HFFc6 (cell line): ENCODE measurements around the gene MFGE8. TPM values are rescaled to one million over a fixed set of nuclear protein-coding genes. Genes with fewer than 3 reads are reported as not detected.

Experiments used
- DNase-seq: peaks from one replicate; pipeline ENCODE4 v3.0.0-alpha.2; 2018
- H3K27ac Mint-ChIP-seq: 2 replicates; pipeline ENCODE4 v1.8.0; 2020; ENCODE audit warnings: mild to moderate bottlenecking, mixed read lengths
- H3K27me3 Mint-ChIP-seq: 2 replicates; pipeline ENCODE4 v1.8.0; 2021; ENCODE audit warnings: mild to moderate bottlenecking, moderate library complexity, mixed read lengths; ENCODE audit not compliant: insufficient read depth
- H3K36me3 Mint-ChIP-seq: 2 replicates; pipeline ENCODE4 v1.8.0; 2021; ENCODE audit warnings: low read depth, mixed read lengths
- H3K4me1 Mint-ChIP-seq: 2 replicates; pipeline ENCODE4 v1.8.0; 2020; ENCODE audit warnings: low read depth, mixed read lengths
- H3K4me3 Mint-ChIP-seq: 2 replicates; pipeline ENCODE4 v1.8.0; 2020; ENCODE audit warnings: mild to moderate bottlenecking, moderate library complexity, mixed read lengths
- H3K9me3 Mint-ChIP-seq: 2 replicates; pipeline ENCODE4 v1.8.0; 2020; ENCODE audit warnings: mild to moderate bottlenecking, mixed read lengths
- CTCF ChIP-seq: fragments of 200-600 bp; sonication (generic); IDR thresholded peaks from 2 replicates; pipeline ENCODE4 v1.5.0; 2021; ENCODE audit warnings: antibody characterized with exemption, mild to moderate bottlenecking
- total RNA-seq, 6 experiments: library from RNA; stranded (reverse); fragmentation: NEBNext Ultra II Directional; extraction: Animal tissue kit (Norgen Biotek cat#: 25700); gene quantifications; 2 replicates in 1 of 6; 3 replicates in 5 of 6; pipeline ENCODE4 v1.2.3, GENCODE V29; 2021

MFGE8 gene
- total RNA-seq, 6 experiments from 2014 or later: 769 to 963 (median 885) TPM

GRCh38 chr15:88896333-88897033 lies 16.7 kb downstream of the MFGE8 start:
- TF ChIP-seq CTCF: no peak

GRCh38 chr15:88894819-88895767 lies 18.1 kb downstream of the MFGE8 start, which contains the start of gene HAPLN3:
HAPLN3 (minus strand) TSS chr15:88895544; CDS start chr15:88887298, 8,246 bp downstream.
- no peak for TF ChIP-seq CTCF

More at GRCh38 chr15:88896333-88897033, 16.7 kb downstream of the MFGE8 start:
- no peaks in the 10 kb centered on the region for H3K9me3 Mint-ChIP-seq
- peaks cover 17% of the 10 kb centered on the region for H3K27me3 Mint-ChIP-seq
- H3K4me3 Mint-ChIP-seq: no peak overlapping the region
- no peak for DNase-seq
- peak overlapping the region; percentile 40; the same call in 1 of the 2 replicates for H3K27ac Mint-ChIP-seq
- H3K36me3 Mint-ChIP-seq: peaks cover 17% of the 10 kb centered on the region
- H3K4me1 Mint-ChIP-seq: peaks cover 37% of the 10 kb centered on the region

DNA sequence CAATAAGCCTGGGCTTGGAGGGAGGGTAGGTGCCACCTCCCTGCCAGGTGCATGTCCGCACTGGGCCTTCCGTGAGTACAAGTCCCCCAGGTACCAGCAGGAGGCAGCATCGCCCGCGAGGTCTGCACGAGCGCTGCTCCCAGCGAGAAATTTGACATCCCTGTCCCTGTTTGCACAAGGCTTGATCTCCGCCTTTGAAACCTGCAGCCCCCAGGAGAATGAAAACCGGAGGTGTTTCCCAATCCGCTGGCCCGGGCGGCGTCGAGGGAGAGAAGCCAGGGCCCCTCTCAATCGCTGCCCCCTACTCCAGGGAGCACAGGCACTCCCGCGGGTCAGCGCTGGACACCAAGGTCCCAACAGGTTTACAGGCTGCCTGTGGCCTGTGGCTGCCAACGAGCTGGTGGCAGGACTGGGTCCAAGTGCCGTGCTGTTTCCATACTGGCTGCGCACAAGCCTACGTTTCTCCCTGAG lies 18.8 kb downstream of the MFGE8 start:
- Mint-ChIP-seq H3K36me3 (peaks cover 6% of the 10 kb centered on the region; the same call in 1 of the 2 replicates), H3K9me3 (no peaks in the 10 kb centered on the region), H3K27ac (no peak overlapping the region), H3K4me1 (peaks cover 40% of the 10 kb centered on the region), H3K4me3 (peak overlapping the region; percentile 50; the same call in 1 of the 2 replicates), H3K27me3 (peaks cover 17% of the 10 kb centered on the region)
- peak; percentile 77 for TF ChIP-seq CTCF
- DNase-seq: no peak

More at GRCh38 chr15:88894819-88895767, 18.1 kb downstream of the MFGE8 start, which contains the start of gene HAPLN3:
- H3K9me3 Mint-ChIP-seq: no peaks in the 10 kb centered on the region
- no peak for DNase-seq
- 0 out of 2 replicates have a peak within 1 kb of the TSS, but pooled peaks have one; percentile 2 for H3K27ac Mint-ChIP-seq
- H3K4me3 Mint-ChIP-seq: peak within 1 kb of the TSS; percentile 72
- peaks cover 33% of the 10 kb centered on the region for H3K4me1 Mint-ChIP-seq
- H3K27me3 Mint-ChIP-seq: peaks cover 17% of the 10 kb centered on the region
- peaks cover 6% of the 10 kb centered on the region; the same call in 1 of the 2 replicates for H3K36me3 Mint-ChIP-seq

GRCh38 chr15:88891540-88892254 lies 21.5 kb downstream of the MFGE8 start:
- H3K4me3 Mint-ChIP-seq: no peak overlapping the region
- no peak for DNase-seq
- TF ChIP-seq CTCF: no peak
- peaks cover 26% of the 10 kb centered on the region for H3K4me1 Mint-ChIP-seq
- H3K9me3 Mint-ChIP-seq: no peaks in the 10 kb centered on the region
- no peak overlapping the region for H3K27ac Mint-ChIP-seq
- H3K36me3 Mint-ChIP-seq: no peaks in the 10 kb centered on the region; the same call in 1 of the 2 replicates
- H3K27me3 Mint-ChIP-seq: peaks cover 7% of the 10 kb centered on the region; the same call in 1 of the 2 replicates

GRCh38 chr15:88890495-88890894 lies 22.7 kb downstream of the MFGE8 start:
- Mint-ChIP-seq H3K4me1 (peaks cover 18% of the 10 kb centered on the region), H3K27ac (peak overlapping the region; percentile 22; the same call in 1 of the 2 replicates), H3K9me3 (no peaks in the 10 kb centered on the region), H3K4me3 (peak overlapping the region; percentile 12; the same call in 1 of the 2 replicates), H3K36me3 (no peaks in the 10 kb centered on the region; the same call in 1 of the 2 replicates), H3K27me3 (0 out of 2 replicates have a peak, but pooled peaks cover 4% of the 10 kb centered on the region)
- TF ChIP-seq CTCF: no peak
- peak; percentile 69 for DNase-seq
